Measurements from ENCODE around the gene MPLKIP. TPM values are rescaled to one million over a fixed set of nuclear protein-coding genes. Genes with fewer than 3 reads are reported as not detected.

The MPLKIP gene
- total RNA-seq, 1 experiment from 2014 or later, result 79.2 TPM

GRCh38 chr7:40167291-40167690, 32.9 kb upstream of the MPLKIP start:
- TF ChIP-seq CTCF (conservative IDR thresholded peaks at IDR 0.05) (no peak), EZH2 (IDR thresholded peaks at IDR 0.05; ENCODE audit: low read depth) (no peak)
- BruUV-seq (replicated peaks), result no TSS peak
- H3K27me3 ChIP-seq (ENCODE audit: insufficient read depth, low read depth), result no peaks in the 10 kb centered on the region
- no peaks in the 10 kb centered on the region for H3K36me3 ChIP-seq (ENCODE audit: low read depth)
- no peaks in the 10 kb centered on the region for H3K79me2 ChIP-seq (ENCODE audit: low read depth)
- H3K9me2 ChIP-seq (ENCODE audit: insufficient read depth), result no peaks in the 10 kb centered on the region
- no peak overlapping the region for H2AFZ ChIP-seq
- ChIA-PET POLR2A (ENCODE audit: unreplicated experiment) (no interaction called here), CTCF (no interaction called here)
- H3K4me3 ChIP-seq, result no peak overlapping the region
- intact Hi-C loops (cut with micrococcal nuclease; ENCODE audit: unreplicated experiment), result no loop called here
- H3F3A ChIP-seq (ENCODE audit: insufficient read depth, low read depth), result no peaks in the 10 kb centered on the region
- no peak overlapping the region for H3K4me2 ChIP-seq
- no peak for DNase-seq
- H3K4me1 ChIP-seq (replicated peaks; ENCODE audit: insufficient read depth), result no peaks in the 10 kb centered on the region
- H3K9me3 ChIP-seq (ENCODE audit: insufficient read depth, low read depth), result no peaks in the 10 kb centered on the region
- H3K27ac ChIP-seq, result no peak overlapping the region
- H4K20me1 ChIP-seq (ENCODE audit: insufficient read depth), result no peaks in the 10 kb centered on the region

GRCh38 chr7:40165216-40165615, 30.8 kb upstream of the MPLKIP start:
- ChIA-PET CTCF (no interaction called here), POLR2A (ENCODE audit: unreplicated experiment) (no interaction called here)
- H4K20me1 ChIP-seq (ENCODE audit: insufficient read depth), result no peaks in the 10 kb centered on the region
- no peak overlapping the region for H3K27ac ChIP-seq
- no peak overlapping the region for H3K4me2 ChIP-seq
- H3K27me3 ChIP-seq (ENCODE audit: insufficient read depth, low read depth), result no peaks in the 10 kb centered on the region
- no peaks in the 10 kb centered on the region for H3F3A ChIP-seq (ENCODE audit: insufficient read depth, low read depth)
- TF ChIP-seq CTCF (conservative IDR thresholded peaks at IDR 0.05), result no peak
- no peak for TF ChIP-seq EZH2 (IDR thresholded peaks at IDR 0.05; ENCODE audit: low read depth)
- H3K4me3 ChIP-seq, result no peak overlapping the region
- H3K79me2 ChIP-seq (ENCODE audit: low read depth), result no peaks in the 10 kb centered on the region
- no peak for DNase-seq
- no peaks in the 10 kb centered on the region for H3K4me1 ChIP-seq (replicated peaks; ENCODE audit: insufficient read depth)
- no peak overlapping the region for H2AFZ ChIP-seq
- H3K9me2 ChIP-seq (ENCODE audit: insufficient read depth), result no peaks in the 10 kb centered on the region
- H3K36me3 ChIP-seq (ENCODE audit: low read depth), result no peaks in the 10 kb centered on the region
- H3K9me3 ChIP-seq (ENCODE audit: insufficient read depth, low read depth), result no peaks in the 10 kb centered on the region
- intact Hi-C loops (cut with micrococcal nuclease; ENCODE audit: unreplicated experiment), result no loop called here
- BruUV-seq (replicated peaks), result no TSS peak

GRCh38 chr7:40162516-40162915, 28.1 kb upstream of the MPLKIP start:
- Histone ChIP-seq H3K27ac (no peak overlapping the region), H3K9me2 (ENCODE audit: insufficient read depth) (no peaks in the 10 kb centered on the region), H3K36me3 (ENCODE audit: low read depth) (no peaks in the 10 kb centered on the region), H3K4me2 (no peak overlapping the region), H3K79me2 (ENCODE audit: low read depth) (no peaks in the 10 kb centered on the region), H2AFZ (no peak overlapping the region), H4K20me1 (ENCODE audit: insufficient read depth) (no peaks in the 10 kb centered on the region), H3K27me3 (ENCODE audit: insufficient read depth, low read depth) (no peaks in the 10 kb centered on the region), H3F3A (ENCODE audit: insufficient read depth, low read depth) (no peaks in the 10 kb centered on the region), H3K4me3 (no peak overlapping the region), H3K9me3 (ENCODE audit: insufficient read depth, low read depth) (no peaks in the 10 kb centered on the region), H3K4me1 (replicated peaks; ENCODE audit: insufficient read depth) (no peaks in the 10 kb centered on the region)
- intact Hi-C loops (cut with micrococcal nuclease; ENCODE audit: unreplicated experiment), result no loop called here
- POLR2A ChIA-PET (ENCODE audit: unreplicated experiment), result no interaction called here
- TF ChIP-seq EZH2 (IDR thresholded peaks at IDR 0.05; ENCODE audit: low read depth) (no peak), CTCF (conservative IDR thresholded peaks at IDR 0.05) (no peak)
- CTCF ChIA-PET, result no interaction called here
- BruUV-seq (replicated peaks), result no TSS peak
- no peak for DNase-seq

Data from PC-9 (cell line).